T47D (cell line): ENCODE data around the gene FUOM.
"Not testable (repeated sequence)": the region's sequence is repeated elsewhere in the genome, so short reads cannot be mapped to it uniquely, and the experiment has no call there.

ENCODE experiments used
- DNase-seq, 2 experiments: peaks; one replicate each; pipeline versions ENCODE4 v3.0.0 to v3.0.0-alpha.2; 2011 to 2012; ENCODE audit warnings: low read depth in 1 of 2, low spot score in 1 of 2
- JUND ChIP-seq: IDR thresholded peaks from 2 replicates; pipeline ENCODE4 v1.6.1; 2012; ENCODE audit warnings: low read depth
- in situ Hi-C: cut with HindIII; loops from 2 replicates; pipeline ENCODE4 v1.10.0; 2016; ENCODE audit warnings: low sequenced_read_pairs, low pct_unique_long_range_greater_than_20kb

Gene FUOM

GRCh38 chr10:133370030-133370786 lies 12.4 kb upstream of the FUOM start:
- no peak for TF ChIP-seq JUND
- DNase-seq = no peak
- in situ Hi-C loops = no loop called here

GRCh38 chr10:133368153-133368552 lies 10.3 kb upstream of the FUOM start:
- TF ChIP-seq JUND = no peak
- in situ Hi-C loops = no loop called here
- no peak for DNase-seq

- DNase-seq, in situ Hi-C loops: not testable (repeated sequence)
Observed at GRCh38 chr10:133367461-133367860, 9.6 kb upstream of the FUOM start.

- no peak for TF ChIP-seq JUND
Observed at GRCh38 chr10:133366751-133367150, 8.9 kb upstream of the FUOM start.

GRCh38 chr10:133366130-133366478 lies 8.3 kb upstream of the FUOM start:
- DNase-seq = no peak
- in situ Hi-C loops = no loop called here
- TF ChIP-seq JUND = no peak

More at GRCh38 chr10:133366751-133367150, 8.9 kb upstream of the FUOM start:
- DNase-seq = no peak
- in situ Hi-C loops = no loop called here

GRCh38 chr10:133365461-133366129 lies 7.8 kb upstream of the FUOM start:
- no peak for TF ChIP-seq JUND
- in situ Hi-C loops = no loop called here
- no peak for DNase-seq

- in situ Hi-C loops = no loop called here
- no peak for DNase-seq
Observed at GRCh38 chr10:133364645-133365431, 7.0 kb upstream of the FUOM start.

GRCh38 chr10:133362846-133363245 lies 5.0 kb upstream of the FUOM start:
- in situ Hi-C loops = no loop called here
- TF ChIP-seq JUND = no peak

More at GRCh38 chr10:133364645-133365431, 7.0 kb upstream of the FUOM start:
- TF ChIP-seq JUND = no peak

GRCh38 chr10:133361773-133362441 lies 4.1 kb upstream of the FUOM start:
- in situ Hi-C loops = no loop called here
- TF ChIP-seq JUND = no peak
- DNase-seq = no peak

More at GRCh38 chr10:133362846-133363245, 5.0 kb upstream of the FUOM start:
- DNase-seq = no peak

- no peak for TF ChIP-seq JUND
- no peak for DNase-seq
- in situ Hi-C loops = no loop called here
Observed at GRCh38 chr10:133361227-133361626, 3.4 kb upstream of the FUOM start.

- in situ Hi-C loops = no loop called here
- no peak for DNase-seq
- no peak for TF ChIP-seq JUND
Observed at GRCh38 chr10:133359972-133360610, 2.3 kb upstream of the FUOM start.

GRCh38 chr10:133359554-133359971 lies 1.7 kb upstream of the FUOM start:
- peak in 1 of 2 experiments; percentile 31 for DNase-seq
- no peak for TF ChIP-seq JUND
- in situ Hi-C loops = no loop called here
